Cardiac septum (tissue), 1 donor: ENCODE data around the gene CACNA2D2. TPM values are rescaled to one million over a fixed set of nuclear protein-coding genes. Genes with fewer than 3 reads are reported as not detected.
"Not testable (repeated sequence)": the region's sequence is repeated elsewhere in the genome, so short reads cannot be mapped to it uniquely, and the experiment has no call there.

Experiments used
- DNase-seq: peaks from one replicate; pipeline ENCODE4 v3.0.0-alpha.2; 2020; ENCODE audit warnings: low spot score
- intact Hi-C: fragments of 100-400 bp; cut with DNase I; formaldehyde crosslinking; loops from one replicate; pipeline ENCODE4 v1.14.0; 2022
- total RNA-seq: library from RNA; stranded (reverse); fragmentation: NEBNext Ultra II Directional; extraction: Animal tissue kit (Norgen Biotek cat#: 25700); gene quantifications from one replicate; pipeline ENCODE4 v1.2.1, GENCODE V29; 2021
- donor health status: DM: no; HTN: no; CAD: no.

Gene CACNA2D2
- total RNA-seq, 1 donor from 2014 or later: 1.4 TPM

DNA sequence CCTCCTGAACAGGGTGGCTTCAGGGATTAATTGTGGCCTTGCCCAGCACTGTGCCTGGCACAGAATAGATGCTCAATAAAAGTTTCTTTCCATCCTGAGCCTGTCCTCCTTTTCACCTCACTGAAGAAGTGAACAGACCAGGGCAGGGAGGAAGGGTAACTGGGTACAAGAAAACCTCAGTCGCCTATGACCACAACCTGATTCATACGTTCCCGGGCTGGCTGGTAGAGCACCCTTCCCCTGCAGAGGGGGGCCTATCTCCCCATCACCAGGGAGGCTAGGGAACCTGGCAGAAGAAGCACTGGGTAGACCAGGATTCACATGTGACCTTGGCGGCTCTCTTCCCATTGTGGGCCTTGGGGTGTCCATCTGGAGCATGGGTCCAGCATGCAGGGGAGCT lies 27.8 kb upstream of the CACNA2D2 start:
- intact Hi-C loops: no loop called here
- DNase-seq: no peak

DNA sequence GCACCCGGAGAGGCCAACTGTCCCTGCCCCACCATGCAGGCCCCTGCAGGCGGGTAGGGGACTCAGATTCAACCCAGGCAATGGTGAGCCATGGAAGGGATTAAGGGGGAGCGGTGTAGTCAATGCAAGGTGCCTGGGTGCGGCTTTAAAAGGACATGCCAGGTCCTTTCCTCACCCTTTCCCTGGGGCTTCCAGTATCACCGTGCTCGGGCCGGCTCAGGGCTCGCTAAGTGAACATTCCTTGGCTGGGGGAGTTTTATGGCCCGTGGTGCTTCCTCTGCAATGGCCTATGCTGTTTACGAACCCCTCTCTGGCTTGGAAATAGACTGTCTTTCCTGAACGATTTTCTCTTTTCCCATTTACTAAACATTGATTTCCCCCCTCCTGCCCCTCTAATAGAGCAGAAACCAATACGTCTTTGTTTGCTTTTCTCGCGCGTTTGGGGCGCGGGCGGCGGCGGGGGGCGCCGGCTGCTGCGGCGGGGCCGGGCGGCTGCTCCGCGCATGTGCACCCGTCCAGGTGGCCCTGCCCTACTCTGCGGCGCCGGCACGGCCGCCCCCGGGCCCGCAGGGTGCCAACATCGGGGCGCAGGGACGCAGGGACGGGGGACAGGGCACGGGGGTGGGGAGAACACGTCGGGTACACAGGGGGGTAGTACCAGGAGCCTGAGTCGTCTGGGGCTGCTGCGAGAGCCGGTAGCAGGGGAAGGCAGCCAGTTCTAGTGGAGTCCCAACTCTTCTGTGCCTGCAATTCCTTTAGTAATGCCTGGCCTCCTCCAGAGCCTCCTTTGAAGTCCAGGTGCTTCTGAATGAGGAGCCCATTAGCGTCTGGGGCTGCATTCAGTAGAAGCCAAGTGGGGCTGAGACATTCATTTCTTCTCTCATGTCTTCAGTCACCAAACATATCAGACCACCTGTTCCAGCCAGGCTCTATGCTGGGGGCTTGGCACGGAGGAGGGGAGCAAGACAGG lies 26.9 kb upstream of the CACNA2D2 start:
- intact Hi-C loops: no loop called here
- DNase-seq: no peak

DNA sequence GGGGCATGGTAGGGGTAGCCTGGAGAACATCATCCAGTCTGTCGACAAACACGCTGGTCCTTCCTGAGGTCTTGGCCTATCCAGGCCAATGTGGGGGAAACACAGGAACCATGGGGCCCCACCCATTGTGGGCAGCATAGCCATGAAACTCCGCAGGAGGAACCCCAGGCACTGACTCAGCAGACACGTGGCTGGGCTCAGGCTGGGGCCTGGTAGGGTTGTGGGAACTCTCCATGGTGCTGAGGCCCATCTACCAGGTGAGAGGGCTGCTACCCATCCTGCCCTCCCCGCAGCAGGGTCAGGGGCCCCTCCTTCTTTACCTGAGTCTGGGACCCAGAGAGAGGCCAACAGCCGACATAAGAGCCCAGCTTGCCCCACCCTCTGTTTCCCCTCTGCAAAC lies 22.6 kb upstream of the CACNA2D2 start:
- intact Hi-C loops: no loop called here
- DNase-seq: no peak

DNA sequence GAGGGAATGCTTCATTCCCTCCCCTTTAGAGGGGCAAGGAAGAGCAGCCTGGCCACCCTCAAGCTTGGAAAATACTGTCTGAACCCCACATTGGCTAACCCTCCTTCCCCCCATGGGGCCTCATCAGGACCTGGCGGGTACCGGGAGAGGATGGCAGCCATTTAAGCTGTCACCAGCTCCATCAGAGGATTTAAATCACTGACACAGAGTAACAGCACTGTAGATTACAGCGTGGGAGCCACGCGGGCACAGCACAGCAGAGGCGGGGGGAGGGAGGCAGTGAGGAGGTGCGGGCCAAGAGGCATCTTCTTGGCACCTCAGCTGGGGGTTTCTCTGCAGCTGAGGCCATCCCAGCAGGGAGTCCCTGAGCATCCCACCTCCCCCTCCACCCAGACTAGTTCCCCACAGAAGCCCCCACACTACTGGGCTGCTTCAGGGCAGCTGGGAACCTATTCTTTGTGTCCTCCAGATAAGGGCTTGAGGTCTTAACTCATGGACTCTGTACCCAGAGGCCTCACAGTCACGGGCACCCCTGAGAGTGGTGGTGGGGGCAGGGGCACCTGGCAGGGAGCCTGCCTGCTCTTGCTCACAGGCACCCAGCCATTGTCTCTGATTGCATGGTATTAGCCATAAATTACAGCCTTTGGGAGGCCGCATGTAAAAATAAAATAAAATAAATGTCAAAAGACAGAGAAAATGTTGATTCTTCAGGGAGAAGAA lies 21.9 kb upstream of the CACNA2D2 start:
- DNase-seq: no peak
- intact Hi-C loops: no loop called here

DNA sequence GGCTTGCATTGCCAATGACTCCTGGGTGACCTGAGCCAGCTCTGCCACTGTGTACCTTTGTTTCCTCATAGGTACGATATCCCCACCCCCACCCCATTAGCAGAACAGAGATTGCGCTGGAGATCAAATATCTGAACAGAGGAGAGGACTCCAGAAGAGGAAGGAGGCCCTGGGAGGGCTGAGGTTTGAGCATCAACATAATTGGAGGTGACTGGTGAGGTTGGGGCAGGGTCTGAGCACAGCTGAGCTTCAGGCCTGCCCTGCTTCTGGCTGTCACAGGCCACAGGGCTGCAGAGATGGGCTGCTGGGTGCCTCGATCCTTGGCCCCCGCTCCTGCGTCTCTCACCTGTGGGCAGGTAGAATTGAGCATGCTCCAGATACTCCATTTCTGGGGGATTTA lies 21.3 kb upstream of the CACNA2D2 start:
- intact Hi-C loops: no loop called here
- DNase-seq: no peak

DNA sequence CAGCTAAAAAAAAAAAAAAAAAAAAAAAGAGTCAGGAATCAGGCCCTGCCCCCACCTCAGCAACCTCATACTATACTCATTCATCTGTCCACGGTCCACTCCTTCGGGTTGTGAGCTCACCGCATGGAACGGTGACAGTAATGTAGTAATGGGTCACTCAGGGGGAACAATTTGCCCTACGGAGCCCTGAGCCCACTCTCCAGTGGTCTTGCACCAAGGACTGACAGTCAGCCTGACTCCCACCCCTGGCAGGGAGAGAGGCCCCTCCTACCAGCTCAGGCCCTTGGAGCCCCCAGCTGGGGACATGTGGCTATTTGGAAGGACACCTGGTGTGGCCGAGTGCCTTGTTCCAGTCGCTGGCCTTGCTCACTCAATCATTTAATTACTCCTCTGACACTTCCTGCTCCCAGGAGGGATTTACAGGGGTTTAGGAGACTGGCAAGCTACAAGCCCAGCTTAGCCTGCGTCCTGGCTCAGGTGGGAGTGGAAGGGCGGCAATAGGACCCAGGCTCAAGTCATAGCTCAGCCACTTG lies 19.9 kb upstream of the CACNA2D2 start:
- intact Hi-C loops: no loop called here

DNA sequence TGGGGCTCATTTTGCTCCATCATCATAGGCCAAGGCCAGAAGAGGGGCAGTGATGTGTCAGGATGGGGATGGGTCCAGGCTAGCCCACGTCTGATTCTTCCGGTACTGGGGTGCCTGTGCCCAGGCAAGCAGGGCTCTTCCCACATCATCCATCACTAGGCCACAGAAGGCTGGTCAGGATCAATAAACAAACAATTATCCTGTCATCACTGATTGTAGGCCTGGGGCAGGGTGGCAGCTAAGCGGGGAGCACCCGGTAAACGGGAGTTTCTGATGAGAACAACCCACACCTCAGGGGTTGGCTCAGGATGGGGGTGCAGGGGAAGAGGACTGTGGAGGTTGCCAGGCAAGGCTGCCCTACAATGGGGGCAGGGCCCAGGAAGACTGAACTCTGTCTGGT lies 18.1 kb upstream of the CACNA2D2 start:
- no peak for DNase-seq
- intact Hi-C loops: no loop called here

More for the DNA sequence above, 19.9 kb upstream of the CACNA2D2 start:
- no peak for DNase-seq

DNA sequence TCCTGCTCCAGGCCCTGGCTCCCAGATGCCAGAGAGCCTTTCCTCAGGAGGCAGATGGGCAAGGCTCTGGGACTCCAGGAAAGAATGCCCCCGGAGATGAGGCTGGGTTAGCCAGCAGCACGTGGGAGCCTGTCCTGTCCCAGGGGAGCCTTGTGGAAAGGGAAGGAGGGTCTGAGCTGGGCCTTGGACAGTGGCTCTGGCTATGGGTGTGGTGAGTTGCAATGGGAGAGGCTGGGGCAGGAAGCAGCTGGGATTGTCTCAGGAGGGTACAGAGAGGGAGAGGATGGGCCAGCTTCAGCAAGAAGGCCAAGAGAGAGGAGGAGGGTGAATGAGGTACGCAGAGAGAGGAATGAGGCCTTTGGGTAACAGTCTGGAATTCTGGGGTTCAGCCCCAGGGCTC lies 17.4 kb upstream of the CACNA2D2 start:
- no peak for DNase-seq
- intact Hi-C loops: no loop called here

DNA sequence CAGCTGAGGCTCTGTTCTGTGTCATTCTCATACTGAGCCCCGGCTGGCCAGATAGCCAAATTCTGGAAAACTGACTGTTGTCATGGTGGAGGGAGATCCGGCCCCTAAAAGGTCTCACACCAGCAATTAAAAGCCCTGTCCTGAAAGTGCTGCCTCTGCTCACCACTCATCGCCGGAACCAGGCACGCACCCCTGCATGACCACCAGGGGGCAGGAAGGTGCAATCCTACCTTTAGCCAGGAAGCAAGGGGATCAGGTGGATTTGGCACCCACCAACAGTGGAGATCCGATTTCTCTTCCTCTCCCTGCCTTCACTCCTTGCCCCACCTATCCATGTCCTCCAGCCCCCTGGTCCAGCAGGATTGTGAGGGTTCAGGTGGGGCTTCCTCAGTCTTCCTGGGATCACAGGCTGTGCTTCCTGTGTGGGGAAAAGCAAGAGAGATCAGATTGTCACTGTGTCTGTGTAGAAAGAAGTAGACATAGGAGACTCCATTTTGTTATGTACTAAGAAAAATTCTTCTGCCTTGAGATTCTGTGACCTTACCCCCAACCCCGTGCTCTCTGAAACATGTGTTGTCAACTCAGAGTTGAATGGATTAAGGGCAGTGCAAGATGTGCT lies 16.1 kb upstream of the CACNA2D2 start:
- intact Hi-C loops: loop anchor here (5.0 kb wide), 1 partner anchor 93 kb away; the partner anchor contains the start of gene CISH
- no peak for DNase-seq

DNA sequence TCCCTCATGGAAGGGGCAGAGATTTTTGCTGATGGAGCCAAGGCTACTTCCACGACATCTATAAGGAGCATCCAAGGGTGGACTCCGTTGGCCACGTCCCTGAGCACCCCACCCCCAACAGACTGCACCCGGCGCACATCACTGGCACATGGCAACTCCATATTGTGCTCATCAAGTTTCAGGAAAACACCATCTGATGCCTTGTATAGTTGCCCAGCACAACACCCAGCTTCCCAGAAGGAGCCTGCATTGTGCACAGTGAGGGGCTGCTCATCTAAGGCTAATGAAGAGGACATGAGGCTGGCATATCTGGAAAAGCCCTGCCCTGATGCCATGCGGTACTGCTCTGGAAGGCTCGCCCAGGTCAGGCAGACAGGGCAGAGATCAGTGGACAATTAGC lies 15.0 kb upstream of the CACNA2D2 start:
- intact Hi-C loops: loop anchor here (5.0 kb wide), 1 partner anchor 94 kb away; the partner anchor contains the start of gene CISH
- DNase-seq: no peak

DNA sequence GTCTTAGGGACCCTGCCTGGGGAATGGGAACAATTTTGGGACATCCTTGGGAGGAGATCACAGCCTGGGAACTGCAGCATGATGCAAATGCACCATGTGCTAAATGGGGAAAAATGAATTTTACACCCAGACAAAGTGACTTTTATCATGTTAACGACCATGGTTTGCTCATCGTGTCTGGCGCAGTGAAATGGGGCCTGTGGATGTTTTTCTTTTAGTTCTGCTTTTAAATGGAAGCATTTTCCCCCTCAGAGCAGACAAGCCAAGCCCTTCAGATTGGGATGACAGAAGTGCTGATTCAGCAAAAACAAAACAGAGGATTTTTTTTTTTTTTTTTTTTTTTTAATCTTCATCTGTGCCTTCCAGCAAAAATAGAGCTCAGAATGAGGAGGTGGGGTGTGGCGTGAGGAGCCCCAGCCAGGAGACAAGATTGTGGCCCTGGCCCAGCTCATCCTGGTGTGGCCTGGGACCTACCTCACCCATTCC lies 14.3 kb upstream of the CACNA2D2 start:
- intact Hi-C loops: loop anchor here (5.0 kb wide), 1 partner anchor 95 kb away; the partner anchor contains the start of gene CISH
- DNase-seq: no peak

DNA sequence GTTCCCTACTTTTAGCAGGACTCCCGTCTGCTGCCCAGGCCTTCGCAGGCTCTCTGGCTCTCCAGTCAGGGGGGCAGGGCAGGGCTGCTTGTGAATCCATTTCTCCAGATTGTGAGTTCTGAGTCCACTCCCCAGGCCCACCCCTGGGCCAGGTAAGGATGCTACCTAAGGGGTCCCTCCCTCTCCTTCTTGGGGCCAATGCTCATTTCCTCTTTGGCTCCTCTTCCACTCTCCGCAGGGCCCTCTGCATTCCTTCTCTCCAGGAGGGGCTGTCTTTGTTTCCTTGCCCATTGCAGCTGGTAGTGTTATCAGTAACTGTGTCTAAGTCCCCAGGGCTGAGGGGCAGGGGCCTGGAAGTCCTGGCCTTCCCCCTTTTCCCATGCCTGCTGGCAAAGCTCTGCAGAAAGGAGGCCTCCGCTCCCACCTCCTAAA lies 13.0 kb upstream of the CACNA2D2 start:
- DNase-seq: no peak
- intact Hi-C loops: loop anchor here (5.0 kb wide), 1 partner anchor 96 kb away; the partner anchor contains the start of gene CISH

DNA sequence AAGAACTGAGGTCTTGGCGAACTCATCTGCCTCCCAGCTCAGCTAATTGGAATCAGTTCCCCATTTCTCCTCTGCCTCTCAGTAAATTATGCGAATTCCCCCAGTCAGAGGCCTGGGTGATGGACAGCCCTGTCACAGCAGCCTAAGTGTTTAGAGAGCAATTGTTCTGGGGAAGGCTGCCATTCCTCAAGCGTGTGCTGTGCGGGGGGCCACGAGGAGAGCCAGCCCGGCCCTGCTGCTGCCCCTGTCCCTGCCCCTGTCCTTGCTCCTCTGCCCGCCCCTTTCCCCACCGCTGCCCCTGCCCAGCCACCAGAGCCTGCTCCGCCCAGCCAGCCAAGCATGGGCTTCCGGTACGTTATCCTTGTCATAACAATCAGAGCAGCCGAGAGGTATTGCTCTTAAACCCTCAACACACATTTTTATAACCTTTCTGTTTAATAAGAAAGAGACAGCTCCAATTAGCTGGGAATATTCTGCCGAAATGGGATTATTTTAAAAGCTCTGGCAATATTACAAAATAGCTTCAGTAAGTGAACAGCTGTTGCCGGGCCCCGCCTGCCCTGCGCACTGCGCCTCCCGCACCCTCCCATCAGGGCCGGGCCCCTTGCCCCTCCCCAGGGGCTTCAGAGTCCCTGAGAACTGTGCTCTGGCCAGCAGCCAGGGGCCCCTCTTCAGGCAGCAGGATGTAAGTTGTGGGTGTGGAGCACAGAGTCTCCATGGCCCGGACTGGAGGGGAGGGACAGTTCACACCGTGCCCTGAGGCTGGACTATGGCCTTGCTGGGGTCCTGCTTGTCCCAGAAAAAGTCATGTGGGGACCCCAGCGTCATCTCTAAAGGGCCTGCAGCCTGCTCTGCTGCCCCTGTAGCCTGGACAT lies 12.4 kb upstream of the CACNA2D2 start:
- intact Hi-C loops: loop anchor here (5.0 kb wide), 1 partner anchor 96 kb away; the partner anchor contains the start of gene CISH
- DNase-seq: peak; percentile 79

DNA sequence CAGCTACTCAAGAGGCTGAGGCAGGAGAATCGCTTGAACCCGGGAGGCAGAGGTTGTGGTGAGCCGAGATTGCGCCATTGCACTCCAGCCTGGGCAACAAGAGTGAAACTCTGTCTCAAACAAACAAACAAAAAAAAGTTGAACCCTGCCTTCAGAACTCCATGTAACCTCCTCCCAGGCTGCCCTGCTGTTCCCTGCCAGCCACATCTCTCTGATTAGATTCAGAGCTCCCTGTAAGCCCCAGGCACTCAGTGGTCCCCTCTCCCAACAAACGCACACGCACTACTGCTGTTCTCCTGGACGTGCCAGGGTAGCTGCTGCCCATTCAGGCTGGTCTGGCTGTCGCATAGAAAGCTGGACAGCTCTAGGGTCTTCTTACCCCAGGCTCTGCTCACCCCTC lies 9.5 kb upstream of the CACNA2D2 start:
- DNase-seq, intact Hi-C loops: not testable (repeated sequence)

DNA sequence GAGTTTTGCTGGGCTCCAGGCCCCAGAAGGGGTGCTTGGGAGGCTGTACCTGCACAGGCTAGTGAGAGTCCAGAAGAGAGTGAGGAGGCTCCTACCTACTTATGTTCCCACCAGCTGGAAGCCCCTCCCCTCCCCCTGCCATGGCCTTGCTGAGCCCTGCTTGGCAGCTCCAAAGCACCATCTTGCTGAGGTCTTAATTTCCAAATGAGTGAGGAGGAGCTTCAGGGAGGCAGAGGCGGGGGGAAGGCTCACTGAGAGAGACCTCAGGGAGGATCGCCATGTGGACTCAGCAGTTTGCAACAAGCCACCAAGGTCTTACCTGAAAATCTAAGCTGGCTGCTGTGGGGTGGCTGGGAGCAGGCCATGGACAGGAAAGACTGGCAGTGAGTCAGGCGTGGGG lies 8.7 kb upstream of the CACNA2D2 start:
- intact Hi-C loops: no loop called here
- DNase-seq: no peak

DNA sequence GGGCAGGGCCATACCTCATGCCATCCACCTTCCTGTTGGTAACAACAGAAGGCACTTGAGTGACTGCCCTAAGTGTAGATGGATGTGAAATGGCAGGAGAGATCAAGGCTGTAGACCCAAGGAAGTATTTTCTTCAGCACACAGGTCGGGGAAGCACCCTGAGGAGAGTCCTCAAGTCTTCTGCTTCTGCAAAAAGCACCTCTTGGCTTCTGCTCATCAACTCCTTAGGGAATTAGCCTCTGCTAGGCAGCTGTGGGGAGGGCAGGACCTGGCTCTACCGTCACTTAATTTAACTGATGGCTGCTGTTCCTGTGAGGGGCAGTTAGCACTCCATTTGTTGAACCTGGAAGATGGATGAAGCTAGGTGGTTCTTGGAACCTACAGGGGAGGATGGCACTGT lies 6.9 kb upstream of the CACNA2D2 start:
- intact Hi-C loops: no loop called here
- DNase-seq: no peak

DNA sequence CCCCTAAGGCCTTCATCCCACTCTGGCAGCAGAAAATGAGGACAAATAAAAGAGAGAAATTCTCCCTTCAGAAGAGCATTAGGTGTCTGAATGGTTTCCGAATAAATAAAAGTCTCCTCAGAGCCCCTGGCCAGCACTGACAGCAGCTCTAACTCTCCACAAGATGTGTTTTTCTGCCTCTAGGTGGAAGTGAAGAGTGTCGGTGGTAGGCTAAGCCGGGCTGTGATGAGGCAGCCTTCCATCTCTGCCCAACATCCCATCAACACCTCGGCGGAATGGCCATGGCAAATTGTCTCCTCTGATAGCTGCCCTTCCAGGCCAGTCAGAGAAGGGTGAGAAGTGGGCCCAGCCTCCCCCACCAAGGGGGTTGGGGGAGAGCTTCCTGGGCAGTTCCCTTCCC lies 6.3 kb upstream of the CACNA2D2 start:
- intact Hi-C loops: no loop called here
- DNase-seq: no peak

DNA sequence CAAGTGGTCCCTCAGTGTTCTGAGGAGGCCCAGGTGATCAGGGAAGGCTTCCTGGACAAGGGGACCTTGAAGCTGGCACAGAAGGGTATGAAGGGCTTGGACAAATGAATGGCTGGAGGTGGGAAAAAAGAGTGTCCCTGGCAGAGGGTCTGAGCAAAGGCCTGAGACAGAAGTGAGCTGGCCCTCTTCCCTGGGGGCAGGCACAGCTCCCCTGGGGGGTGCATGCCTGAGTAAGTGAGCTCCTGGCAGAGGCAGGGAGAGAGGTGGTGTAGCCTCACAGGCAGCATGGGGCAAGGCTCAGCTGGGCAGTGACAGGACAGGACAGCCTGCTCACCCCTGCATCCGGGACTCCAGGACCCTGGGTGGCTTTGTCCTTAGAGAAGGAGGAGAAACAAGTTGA lies 5.4 kb upstream of the CACNA2D2 start:
- intact Hi-C loops: no loop called here
- no peak for DNase-seq

DNA sequence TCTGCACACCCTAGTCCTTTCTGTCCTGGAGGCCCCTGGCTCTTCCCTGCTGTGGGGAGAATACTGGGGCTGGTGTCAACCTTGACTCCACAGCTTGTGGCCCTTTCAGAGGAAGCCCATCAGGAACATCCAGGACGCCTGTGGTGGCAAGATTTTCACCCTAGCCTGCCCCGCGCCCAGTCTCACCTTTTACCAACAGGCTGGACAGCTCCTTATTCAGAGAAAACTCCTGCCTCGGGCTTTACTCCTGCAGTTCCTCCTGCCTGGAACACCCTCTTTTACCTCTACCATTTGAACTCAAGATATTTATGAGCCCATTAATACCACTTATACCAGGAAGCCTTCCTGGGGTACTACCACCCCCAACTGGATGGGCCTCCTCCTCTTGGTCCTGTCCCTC lies 2.7 kb upstream of the CACNA2D2 start:
- DNase-seq: no peak
- intact Hi-C loops: no loop called here
